Measurements from ENCODE around the gene PAQR5.
A peak's percentile ranks its signal among the peaks of the same experiment; 100 is the strongest.

DNA sequence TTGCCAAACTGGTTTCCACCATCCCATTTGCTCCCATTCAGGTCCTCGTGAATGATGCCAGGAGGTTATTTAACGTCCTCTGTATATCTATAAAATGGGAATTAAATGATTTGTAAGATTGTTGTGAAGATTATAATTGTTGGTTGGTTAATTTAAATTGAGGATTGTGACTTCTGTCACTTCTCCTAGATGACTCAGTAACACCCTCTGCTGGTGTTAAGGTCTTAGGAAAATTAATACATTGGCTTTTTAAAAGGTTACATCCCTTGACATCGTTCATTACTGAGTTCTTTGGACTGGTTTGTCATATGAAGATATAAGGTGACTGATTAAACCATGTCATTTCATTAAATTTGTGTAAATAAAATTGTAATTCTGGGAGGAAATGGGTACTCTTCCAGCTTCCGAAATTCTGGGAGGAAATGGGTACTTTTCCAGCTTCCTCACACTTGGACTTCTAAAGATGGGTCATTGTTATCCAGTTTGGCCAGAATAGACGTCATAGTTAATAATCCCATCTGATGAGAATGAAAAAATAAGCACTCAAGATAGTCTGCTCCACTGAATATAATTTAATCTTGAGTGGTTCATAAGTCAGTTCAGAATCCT is 33.3 kb upstream of the PAQR5 start:
- TF ChIP-seq, protein P1, sequence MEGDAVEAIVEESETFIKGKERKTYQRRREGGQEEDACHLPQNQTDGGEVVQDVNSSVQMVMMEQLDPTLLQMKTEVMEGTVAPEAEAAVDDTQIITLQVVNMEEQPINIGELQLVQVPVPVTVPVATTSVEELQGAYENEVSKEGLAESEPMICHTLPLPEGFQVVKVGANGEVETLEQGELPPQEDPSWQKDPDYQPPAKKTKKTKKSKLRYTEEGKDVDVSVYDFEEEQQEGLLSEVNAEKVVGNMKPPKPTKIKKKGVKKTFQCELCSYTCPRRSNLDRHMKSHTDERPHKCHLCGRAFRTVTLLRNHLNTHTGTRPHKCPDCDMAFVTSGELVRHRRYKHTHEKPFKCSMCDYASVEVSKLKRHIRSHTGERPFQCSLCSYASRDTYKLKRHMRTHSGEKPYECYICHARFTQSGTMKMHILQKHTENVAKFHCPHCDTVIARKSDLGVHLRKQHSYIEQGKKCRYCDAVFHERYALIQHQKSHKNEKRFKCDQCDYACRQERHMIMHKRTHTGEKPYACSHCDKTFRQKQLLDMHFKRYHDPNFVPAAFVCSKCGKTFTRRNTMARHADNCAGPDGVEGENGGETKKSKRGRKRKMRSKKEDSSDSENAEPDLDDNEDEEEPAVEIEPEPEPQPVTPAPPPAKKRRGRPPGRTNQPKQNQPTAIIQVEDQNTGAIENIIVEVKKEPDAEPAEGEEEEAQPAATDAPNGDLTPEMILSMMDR (IDR thresholded peaks at IDR 0.05) = peak; percentile 23 to 52 (median 43)
- no peak for TF ChIP-seq POLR2A (IDR thresholded peaks at IDR 0.05)

Measured in testis (tissue), 2 donors.